Hair follicle dermal papilla cell (primary cell): ENCODE data around the gene STIM2. TPM values are rescaled to one million over a fixed set of nuclear protein-coding genes. Genes with fewer than 3 reads are reported as not detected.

Experiments
- total RNA-seq: library from RNA; depleted of rRNA; stranded (reverse); fragments of >200 nt; gene quantifications from 2 replicates; pipeline ENCODE4 v1.2.3, GENCODE V29; 2012

STIM2 gene
- 8.1 and 12.0 TPM in 2 replicates for total RNA-seq

DNA sequence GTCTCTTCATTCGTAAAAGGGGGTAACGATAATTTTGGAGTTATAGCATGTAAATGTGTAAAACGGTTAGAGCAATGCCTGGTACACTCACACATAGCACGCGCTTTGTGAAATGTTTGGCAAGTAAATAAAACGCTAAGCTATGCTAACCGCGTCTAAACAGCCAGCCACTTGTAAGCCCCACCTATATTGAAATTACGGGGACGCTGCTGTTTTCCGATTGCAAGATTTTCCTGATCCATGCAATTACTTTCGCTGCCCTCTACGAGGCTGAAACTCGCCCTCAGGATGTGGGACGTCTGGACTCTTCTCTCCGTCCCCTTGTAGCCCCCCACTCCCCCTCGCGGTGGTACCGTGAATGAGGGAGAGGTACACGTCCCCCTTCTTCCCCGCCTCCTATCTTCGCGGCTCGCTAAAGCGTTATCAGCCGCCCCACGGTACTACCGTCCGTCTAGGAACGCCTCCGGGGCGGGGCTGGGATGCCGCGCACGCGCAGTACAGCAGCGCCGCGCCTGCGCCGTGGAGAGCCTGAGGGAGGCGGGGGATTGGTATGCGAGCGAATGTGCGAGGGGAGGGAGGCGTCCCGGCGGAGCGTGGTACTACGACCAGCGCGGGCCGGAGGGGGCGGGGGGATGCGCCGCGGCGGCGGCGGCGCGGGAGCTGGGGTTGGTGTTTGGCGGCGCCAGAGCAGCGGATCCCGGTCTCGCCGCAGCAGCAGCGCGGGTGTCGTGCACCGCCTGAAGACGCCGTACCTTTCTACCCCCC lies at the start of gene STIM2:
TSS of gene STIM2 (plus strand) at position 685 of the 765 bp plus-strand sequence.

